ENCODE results near the gene CTDSPL. TPM values are rescaled to one million over a fixed set of nuclear protein-coding genes. Genes with fewer than 3 reads are reported as not detected.
A peak's percentile ranks its signal among the peaks of the same experiment; 100 is the strongest.

The CTDSPL gene
- total and polyA plus RNA-seq, 2 of the 13 experiments (the other 11 are each of a cell fraction or from before 2014, with no cell fraction given): 26.1 to 142 TPM

GRCh38 chr3:37981348-37981664, 119.6 kb downstream of the CTDSPL start:
- H4K20me1 ChIP-seq (ENCODE audit: insufficient read depth, low read length): no peaks in the 10 kb centered on the region
- peaks cover 34% of the 10 kb centered on the region for H3K4me1 ChIP-seq (ENCODE audit: insufficient read depth, low read length)
- no peak overlapping the region for H3K4me3 ChIP-seq (replicated peaks in 1 of 3; ENCODE audit: insufficient read depth in 1 of 3, low read depth in 2 of 3, low read length in 3 of 3)
- TF ChIP-seq ONECUT2 (CRISPR knock-in tag; IDR thresholded peaks at IDR 0.05) (no peak), ZMYM3 (CRISPR knock-in tag; IDR thresholded peaks at IDR 0.05) (no peak), ZNF484 (CRISPR knock-in tag; IDR thresholded peaks at IDR 0.05; ENCODE audit: borderline replicate concordance, low read depth) (no peak)
- H3K79me2 ChIP-seq (ENCODE audit: insufficient read depth, low read length): no peaks in the 10 kb centered on the region
- H3K9me3 ChIP-seq (ENCODE audit: low read length): no peaks in the 10 kb centered on the region
- H2AFZ ChIP-seq (ENCODE audit: low read length): no peak overlapping the region
- H3K36me3 ChIP-seq (replicated peaks in 1 of 2; ENCODE audit: control insufficient read depth in 1 of 2, insufficient read depth in 2 of 2, low read length in 2 of 2): peaks cover 25 to 47% of the 10 kb centered on the region in 2 experiments
- intact Hi-C loops (cut with micrococcal nuclease; ENCODE audit: unreplicated experiment) (no loop called here), in situ Hi-C loops (cut with HindIII; ENCODE audit: extremely low pct_ligation_motif_present, low pct_unique_long_range_greater_than_20kb) (no loop called here)
- 87% methylated on average over 2 of the region's 2 CpGs for WGBS (ENCODE audit: low lambda C conversion rate)
- H3K27ac ChIP-seq (ENCODE audit: extremely low read length, insufficient read depth, low read length): peak overlapping the region; percentile 48
- H3K4me2 ChIP-seq (ENCODE audit: low read depth, low read length): no peak overlapping the region
- POLR2A ChIA-PET: interaction anchor here (1.3 kb wide), 1 partner anchor 126 kb away, joined by 3 read pairs; no protein-coding TSS in a partner anchor
- no peak for ATAC-seq
- FAIRE-seq: no peak
- no peak for DNase-seq (ENCODE audit: low spot score)
- no peaks in the 10 kb centered on the region for H3K27me3 ChIP-seq (ENCODE audit: control insufficient read depth in 1 of 2, insufficient read depth in 2 of 2, low read length in 2 of 2)
- H3K9ac ChIP-seq (ENCODE audit: insufficient read depth, low read depth, low read length): no peak overlapping the region
- no TSS peak for BruUV-seq (replicated peaks)
- CTCF ChIA-PET (ENCODE audit: low intra/inter-chr PET ratio, low total read pairs): no interaction called here

GRCh38 chr3:37982331-37982730, 120.7 kb downstream of the CTDSPL start:
- 100% methylated on average over 1 of the region's 1 CpG for WGBS (ENCODE audit: low lambda C conversion rate)
- Histone ChIP-seq H3K4me1 (ENCODE audit: insufficient read depth, low read length) (peaks cover 44% of the 10 kb centered on the region), H4K20me1 (ENCODE audit: insufficient read depth, low read length) (no peaks in the 10 kb centered on the region), H3K79me2 (ENCODE audit: insufficient read depth, low read length) (no peaks in the 10 kb centered on the region), H3K27me3 (ENCODE audit: control insufficient read depth in 1 of 2, insufficient read depth in 2 of 2, low read length in 2 of 2) (no peaks in the 10 kb centered on the region), H3K4me3 (replicated peaks in 1 of 3; ENCODE audit: insufficient read depth in 1 of 3, low read depth in 2 of 3, low read length in 3 of 3) (no peak overlapping the region), H2AFZ (ENCODE audit: low read length) (no peak overlapping the region), H3K4me2 (ENCODE audit: low read depth, low read length) (no peak overlapping the region), H3K9me3 (ENCODE audit: low read length) (no peaks in the 10 kb centered on the region), H3K27ac (ENCODE audit: extremely low read length, insufficient read depth, low read length) (no peak overlapping the region), H3K36me3 (replicated peaks in 1 of 2; ENCODE audit: control insufficient read depth in 1 of 2, insufficient read depth in 2 of 2, low read length in 2 of 2) (peaks cover 21 to 38% of the 10 kb centered on the region in 2 experiments), H3K9ac (ENCODE audit: insufficient read depth, low read depth, low read length) (no peak overlapping the region)
- ATAC-seq: no peak
- ChIA-PET CTCF (ENCODE audit: low intra/inter-chr PET ratio, low total read pairs) (no interaction called here), POLR2A (no interaction called here)
- DNase-seq (ENCODE audit: low spot score): no peak
- in situ Hi-C loops (cut with HindIII; ENCODE audit: extremely low pct_ligation_motif_present, low pct_unique_long_range_greater_than_20kb) (no loop called here), intact Hi-C loops (cut with micrococcal nuclease; ENCODE audit: unreplicated experiment) (no loop called here)
- no TSS peak for BruUV-seq (replicated peaks)
- FAIRE-seq: no peak
- no peak for TF ChIP-seq STAT6 (CRISPR knock-in tag; IDR thresholded peaks at IDR 0.05; ENCODE audit: borderline replicate concordance)
- no peak for TF ChIP-seq ZNF800 (CRISPR knock-in tag; IDR thresholded peaks at IDR 0.05)
- no peak for TF ChIP-seq NFYB (CRISPR knock-in tag; IDR thresholded peaks at IDR 0.05)
- TF ChIP-seq ZNF574 (CRISPR knock-in tag; IDR thresholded peaks at IDR 0.05): no peak
- no peak for TF ChIP-seq ZNF709 (CRISPR knock-in tag; IDR thresholded peaks at IDR 0.05)
- TF ChIP-seq PITX1 (CRISPR knock-in tag; IDR thresholded peaks at IDR 0.05): no peak
- no peak for TF ChIP-seq FOXJ3 (CRISPR knock-in tag; IDR thresholded peaks at IDR 0.05; ENCODE audit: borderline replicate concordance)
- no peak for TF ChIP-seq MZF1 (CRISPR knock-in tag; IDR thresholded peaks at IDR 0.05; ENCODE audit: borderline replicate concordance)
- TF ChIP-seq RFXANK (CRISPR knock-in tag; IDR thresholded peaks at IDR 0.05): no peak

All from HepG2 (cell line).